ENCODE results near the gene CFAP210.
"Not testable (repeated sequence)": the region's sequence is repeated elsewhere in the genome, so short reads cannot be mapped to it uniquely, and the experiment has no call there.

CFAP210 gene

GRCh38 chr2:169613876-169614275, 80.3 kb downstream of the CFAP210 start:
- DNase-seq: no peak

- no peak for DNase-seq
Measured at GRCh38 chr2:169609264-169609663, 84.9 kb downstream of the CFAP210 start.

GRCh38 chr2:169599568-169599967, 94.6 kb downstream of the CFAP210 start:
- DNase-seq: no peak

- no peak for DNase-seq
Measured at GRCh38 chr2:169598982-169599381, 95.2 kb downstream of the CFAP210 start.

- DNase-seq: not testable (repeated sequence)
Measured at GRCh38 chr2:169596546-169596945, 97.7 kb downstream of the CFAP210 start.

All from GOT3 (cell line).